GM18508 (cell line): ENCODE measurements around the gene SLF2.

Experiments
- ATAC-seq: cut with Tn5 transposase; IDR thresholded peaks from one replicate; pipeline ENCODE4 v1.9.1; 2021; ENCODE audit warnings: moderate number of reproducible peaks; ENCODE audit not compliant: insufficient read depth, unreplicated experiment

SLF2 gene

DNA sequence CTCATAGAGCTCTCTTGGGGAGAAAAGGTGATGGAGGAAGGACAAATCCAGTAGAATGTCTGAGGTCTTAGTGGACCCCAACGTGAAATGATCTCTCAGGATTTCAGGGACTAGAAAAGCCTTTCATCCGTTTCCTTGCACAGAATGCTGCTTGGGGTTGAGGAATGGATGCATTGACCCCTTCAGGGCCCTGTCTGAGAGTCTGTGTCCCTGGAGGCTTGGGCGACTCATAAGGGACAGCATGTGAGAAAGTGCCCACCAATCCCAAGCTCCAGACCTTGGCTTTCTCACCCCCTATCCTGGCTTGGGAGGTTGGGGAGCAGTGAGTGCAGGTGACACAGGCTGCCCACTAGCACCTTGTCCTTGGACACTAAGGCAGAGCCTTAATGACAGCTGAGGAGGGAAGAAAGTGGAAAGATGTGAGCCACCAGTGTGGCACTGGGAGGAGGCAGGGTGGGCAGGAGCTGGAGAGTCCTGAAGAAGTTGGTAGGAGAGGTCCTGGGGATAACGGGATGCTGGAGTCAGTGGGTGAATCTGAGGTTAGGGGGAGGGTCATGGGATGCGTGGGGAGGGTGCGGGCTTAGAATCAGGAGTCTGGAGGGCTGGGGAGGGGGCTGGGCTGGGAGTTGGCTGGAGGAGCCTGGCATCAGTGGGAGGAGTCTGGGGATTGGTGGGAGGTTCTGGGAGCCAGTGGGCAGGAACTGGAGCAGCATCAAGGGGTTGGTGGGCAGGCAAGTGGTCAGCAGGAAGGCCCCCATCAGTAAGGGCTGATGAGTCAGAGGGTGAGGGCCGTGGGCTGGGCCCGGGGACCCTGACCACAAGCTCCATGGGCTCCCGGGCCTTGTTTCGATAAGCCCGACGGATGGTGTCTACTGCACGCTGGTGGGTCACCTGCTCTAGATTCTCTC lies 95.4 kb downstream of the SLF2 start:
- ATAC-seq, result no peak

DNA sequence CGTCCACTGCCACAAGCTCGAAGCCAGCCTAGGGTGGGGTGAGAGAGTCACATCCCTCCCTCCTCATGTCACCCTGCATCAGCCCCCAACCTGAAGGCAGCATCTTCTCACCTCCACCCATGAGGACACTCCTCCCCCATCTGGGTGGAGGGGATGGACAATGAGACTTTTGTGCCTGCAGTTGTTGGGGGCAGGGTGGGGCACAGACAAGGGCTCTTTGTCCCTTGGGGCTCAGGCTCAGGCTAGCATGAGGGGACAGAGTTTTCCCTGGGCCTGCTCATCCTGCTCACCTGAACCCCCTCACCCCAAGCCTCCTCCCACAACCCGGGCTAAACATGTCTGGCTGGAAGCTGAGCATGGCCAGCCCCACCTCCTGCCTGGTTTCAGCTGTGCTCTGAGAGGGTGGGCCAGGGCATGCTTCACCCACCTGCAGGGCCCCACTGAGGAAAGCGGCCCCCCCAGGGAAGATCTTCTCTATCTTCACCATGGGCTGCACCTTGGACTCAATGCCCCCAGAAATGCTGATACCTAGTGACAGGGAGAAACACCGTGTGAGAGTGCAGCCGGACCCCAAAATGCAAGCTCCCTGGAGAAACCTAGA lies 96.2 kb downstream of the SLF2 start:
- ATAC-seq, result no peak

DNA sequence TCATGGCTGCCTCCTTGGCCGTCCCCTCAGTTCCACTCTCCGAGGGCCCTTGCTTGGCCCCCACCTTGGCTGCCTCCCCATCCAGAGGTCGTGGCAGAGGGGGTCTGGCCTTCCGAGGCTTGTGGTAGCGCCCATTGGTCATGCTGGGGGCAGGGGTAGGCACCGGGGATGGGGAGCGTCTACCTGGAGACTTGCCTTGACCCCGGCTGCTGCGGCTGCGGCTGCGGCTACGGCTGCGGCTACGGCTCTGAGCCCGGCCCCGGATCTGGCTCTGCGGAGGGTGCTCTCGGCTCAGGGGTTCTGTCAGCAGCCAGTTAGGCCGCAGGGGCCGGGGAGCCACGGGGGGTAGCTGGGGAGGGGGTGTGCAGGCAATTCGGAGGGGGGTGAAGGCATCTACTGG lies 97.6 kb downstream of the SLF2 start:
- ATAC-seq, result no peak

DNA sequence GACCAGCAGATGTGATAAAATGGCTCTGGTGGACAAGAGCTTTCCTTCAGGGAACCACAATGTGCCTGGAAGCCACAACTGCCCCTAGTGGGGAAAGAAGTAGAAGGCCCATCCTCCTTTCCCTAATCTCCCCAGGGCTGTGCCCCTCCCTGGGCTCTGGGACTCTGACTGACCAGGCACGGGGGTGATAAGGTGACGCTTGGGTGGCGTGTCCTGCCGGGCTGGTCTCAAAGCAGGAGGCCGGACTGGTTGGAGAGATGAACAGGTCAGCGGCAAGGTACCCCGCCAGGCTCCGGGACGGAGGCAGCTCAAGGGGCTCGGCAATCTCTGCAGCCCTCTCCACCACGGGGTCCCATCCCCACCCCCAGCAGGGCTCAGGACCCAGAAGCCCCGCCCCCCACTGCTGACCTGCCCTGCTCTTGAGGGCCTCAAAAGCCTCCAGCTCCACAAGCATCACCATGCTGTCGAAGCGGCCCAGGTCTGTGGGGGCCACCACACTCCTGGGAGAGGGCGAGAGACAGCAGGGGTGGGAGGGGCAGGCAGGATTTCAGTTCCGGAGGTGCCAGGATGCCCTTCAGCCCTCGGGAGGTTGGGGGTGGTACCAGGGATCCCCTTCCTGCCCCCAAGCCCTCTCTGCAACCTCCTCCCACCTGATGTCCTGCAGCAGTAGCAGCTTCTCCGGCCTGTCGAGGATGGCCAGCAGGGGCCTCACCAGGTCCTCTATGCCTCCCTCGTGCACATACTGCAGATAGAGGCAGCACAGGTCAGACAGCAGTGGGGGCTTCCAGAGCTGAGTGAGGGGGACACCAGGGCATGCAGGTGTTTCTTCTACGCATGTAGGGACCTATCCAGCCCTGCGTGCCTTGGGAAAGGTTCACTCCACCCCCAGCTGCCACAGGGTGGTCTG lies 99.0 kb downstream of the SLF2 start:
- ATAC-seq, result no peak

DNA sequence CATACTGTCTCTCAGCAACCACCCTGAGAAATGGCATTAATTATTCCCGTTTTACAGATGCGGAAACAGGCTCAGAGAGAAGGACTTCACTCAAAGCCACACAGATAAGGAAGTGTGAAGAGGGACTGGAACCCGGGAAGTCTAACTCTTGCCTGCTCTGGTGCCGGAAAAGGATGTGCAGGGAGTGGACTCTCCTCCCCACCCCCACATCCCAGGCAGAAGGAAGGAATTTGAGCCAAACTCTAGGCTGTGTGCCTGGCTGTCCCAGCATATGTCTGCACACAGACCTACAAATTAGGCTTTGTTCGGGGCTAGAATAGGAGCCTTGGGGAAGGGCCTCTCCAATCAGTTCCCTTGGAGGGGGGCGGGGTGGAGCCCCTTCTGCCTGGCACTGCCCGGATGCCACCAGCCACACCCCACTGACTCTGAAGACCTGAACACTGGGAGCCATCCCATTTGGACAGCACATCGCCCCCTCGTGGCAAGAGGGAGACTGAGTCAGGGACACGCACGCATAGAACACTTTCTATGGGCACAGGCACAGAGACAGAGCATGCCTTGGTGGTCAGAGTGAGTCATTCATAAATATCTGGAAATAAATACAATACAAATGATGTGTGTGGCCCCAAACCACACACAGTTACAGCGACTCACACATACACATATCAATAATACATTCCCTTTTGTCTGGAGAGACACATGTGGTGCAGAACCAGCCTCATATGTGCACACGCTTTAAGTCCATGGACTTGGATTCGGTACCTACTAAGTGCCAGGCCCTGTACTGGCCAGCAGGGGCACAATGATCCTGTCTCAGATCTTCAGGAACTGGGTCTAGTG lies 100.0 kb downstream of the SLF2 start:
- ATAC-seq, result no peak

DNA sequence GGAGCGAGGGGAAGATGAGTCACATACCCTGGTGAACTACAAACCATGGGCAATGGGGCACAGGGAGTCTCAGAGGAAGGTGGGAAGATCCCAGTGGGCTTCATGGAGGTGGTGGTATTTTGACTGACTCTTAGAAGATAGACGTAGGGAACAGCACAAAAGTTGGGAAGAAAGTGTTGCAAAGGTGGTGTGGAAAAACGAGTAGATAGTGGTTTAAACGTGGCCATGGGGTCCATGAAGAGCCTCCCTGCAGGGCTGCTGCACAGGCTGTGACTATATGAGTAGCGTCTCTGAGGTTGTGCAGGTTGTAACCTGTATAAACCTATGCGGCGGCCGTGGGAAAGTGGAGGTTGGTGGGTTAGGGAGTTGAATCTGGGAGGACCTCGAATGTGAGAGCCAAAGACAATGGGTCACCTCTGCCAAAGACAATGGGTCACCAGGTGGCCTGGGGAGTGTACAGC lies 100.6 kb downstream of the SLF2 start:
- no peak for ATAC-seq

DNA sequence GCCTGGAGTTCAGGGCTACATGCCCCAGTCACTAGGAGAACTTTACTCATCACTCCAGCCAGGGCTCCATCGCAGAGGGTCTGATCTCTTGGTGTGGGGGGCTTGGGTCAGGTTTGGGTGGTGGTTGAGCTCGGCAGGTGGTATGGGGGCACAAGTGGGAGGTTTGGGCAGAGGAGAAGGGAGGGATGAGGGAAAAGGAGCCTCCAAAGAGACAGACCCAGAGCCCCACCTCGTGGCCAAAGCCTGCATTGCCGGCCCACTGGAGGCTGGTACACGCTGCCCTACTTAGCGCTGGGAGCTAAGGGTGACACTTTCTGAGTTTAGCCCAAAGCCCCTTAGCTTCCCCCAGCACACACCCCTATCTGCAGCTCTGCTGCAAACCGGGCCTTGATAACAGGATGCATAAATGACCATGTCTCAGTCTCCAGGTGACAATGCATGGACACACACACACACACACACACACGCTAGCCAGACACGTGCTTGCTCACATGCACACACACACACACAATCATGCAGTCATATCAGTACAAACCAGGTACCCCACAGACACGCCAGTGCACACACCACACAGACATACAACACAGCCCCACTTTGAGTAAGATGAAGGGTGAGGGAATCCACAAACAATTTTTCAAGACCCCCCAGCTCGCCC lies 101.6 kb downstream of the SLF2 start:
- ATAC-seq, result no peak
